HepG2 (cell line): ENCODE data around the gene FXN.

Source experiments
- BRCA1 ChIP-seq: sonication (generic); formaldehyde crosslinking; IDR thresholded peaks from 2 replicates; pipeline ENCODE4 v1.4.0; 2020; ENCODE audit warnings: missing genetic modification reagents
- CHD2 ChIP-seq: IDR thresholded peaks from 2 replicates; pipeline ENCODE4 v1.6.1; 2011; ENCODE audit warnings: low read depth, low read length, improper control_type of control experiment
- CREM ChIP-seq, 2 experiments: sonication (generic) in 1 of 2; formaldehyde crosslinking in 1 of 2; IDR thresholded peaks; 2 replicates each; pipeline versions ENCODE4 v1.4.0 to v1.6.1; 2016 to 2020; ENCODE audit warnings: antibody characterized with exemption in 1 of 2, mild to moderate bottlenecking in 1 of 2, missing genetic modification reagents in 1 of 2
- EHMT2 ChIP-seq: fragments of 200-600 bp; sonication (generic); IDR thresholded peaks from 2 replicates; pipeline ENCODE4 v1.7.0; 2017; ENCODE audit warnings: antibody characterized with exemption, low read depth, low read length, borderline replicate concordance
- EZH2 ChIP-seq: conservative IDR thresholded peaks from 2 replicates; pipeline ENCODE4 v1.6.1; 2012; ENCODE audit warnings: mild to moderate bottlenecking, low read depth, low read length, moderate library complexity
- KDM1A ChIP-seq: IDR thresholded peaks from 2 replicates; pipeline ENCODE4 v1.6.1; 2016; ENCODE audit warnings: missing compliant biosample characterization
- POLR2A ChIP-seq, 2 experiments: IDR thresholded peaks; 2 replicates each; pipeline ENCODE4 v1.6.1; 2011; ENCODE audit warnings: low read depth in 2 of 2, low read length in 2 of 2, mild to moderate bottlenecking in 1 of 2, moderate library complexity in 1 of 2; ENCODE audit not compliant: insufficient read depth in 1 of 2
- RAD21 ChIP-seq: fragments of 450-650 bp; formaldehyde crosslinking; IDR thresholded peaks from 2 replicates; pipeline ENCODE4 v1.5.0; 2020; ENCODE audit warnings: mild to moderate bottlenecking
- RBM22 ChIP-seq: fragments of 200-400 bp; formaldehyde crosslinking; optimal IDR thresholded peaks from 2 replicates; pipeline ENCODE3; 2017; ENCODE audit warnings: mild to moderate bottlenecking, low read length, moderate library complexity
- SMARCC2 ChIP-seq: fragments of 450-650 bp; IDR thresholded peaks from 2 replicates; pipeline ENCODE4 v1.6.1; 2017; ENCODE audit warnings: antibody characterized with exemption, mild to moderate bottlenecking
- TCF7 ChIP-seq: sonication (generic); IDR thresholded peaks from 2 replicates; pipeline ENCODE4 v1.6.1; 2016; ENCODE audit warnings: antibody characterized with exemption, low read depth
- THAP7 ChIP-seq: sonication (generic); formaldehyde crosslinking; IDR thresholded peaks from 2 replicates; pipeline ENCODE4 v1.8.1; 2023; ENCODE audit warnings: mild to moderate bottlenecking, missing genetic modification reagents
- TF ChIP-seq, protein P1 (sequence below): sonication (generic); formaldehyde crosslinking; IDR thresholded peaks from 2 replicates; pipeline ENCODE4 v1.5.0; 2020; ENCODE audit warnings: mild to moderate bottlenecking, missing genetic modification reagents, moderate library complexity
- TF ChIP-seq, protein P2 (sequence below): sonication (generic); formaldehyde crosslinking; IDR thresholded peaks from 2 replicates; pipeline ENCODE4; 2020; ENCODE audit warnings: missing genetic modification reagents, mild to moderate bottlenecking, borderline replicate concordance

DNA sequence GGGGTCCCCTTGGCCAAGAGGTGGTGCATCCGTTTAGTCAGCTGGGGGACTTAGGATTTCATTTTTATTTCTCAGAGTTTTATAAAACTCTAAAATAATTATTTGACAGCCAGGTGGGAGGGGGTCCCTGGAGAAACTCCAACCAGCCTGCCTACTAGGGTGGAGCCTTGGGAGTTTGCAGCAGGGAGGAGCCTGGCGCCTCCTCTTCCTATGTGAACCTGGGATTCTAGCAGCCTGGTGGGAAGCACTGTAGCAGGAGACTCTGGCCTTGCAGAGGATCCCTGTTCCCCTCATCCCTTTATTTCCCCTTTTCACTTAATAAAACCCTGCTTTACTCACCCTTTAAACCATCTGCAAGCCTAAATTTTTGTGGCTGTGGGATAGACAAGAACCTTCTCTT, 50.8 kb downstream of the FXN start:
- TF ChIP-seq RAD21 (CRISPR knock-in tag): no peak
- TF ChIP-seq, protein P1, sequence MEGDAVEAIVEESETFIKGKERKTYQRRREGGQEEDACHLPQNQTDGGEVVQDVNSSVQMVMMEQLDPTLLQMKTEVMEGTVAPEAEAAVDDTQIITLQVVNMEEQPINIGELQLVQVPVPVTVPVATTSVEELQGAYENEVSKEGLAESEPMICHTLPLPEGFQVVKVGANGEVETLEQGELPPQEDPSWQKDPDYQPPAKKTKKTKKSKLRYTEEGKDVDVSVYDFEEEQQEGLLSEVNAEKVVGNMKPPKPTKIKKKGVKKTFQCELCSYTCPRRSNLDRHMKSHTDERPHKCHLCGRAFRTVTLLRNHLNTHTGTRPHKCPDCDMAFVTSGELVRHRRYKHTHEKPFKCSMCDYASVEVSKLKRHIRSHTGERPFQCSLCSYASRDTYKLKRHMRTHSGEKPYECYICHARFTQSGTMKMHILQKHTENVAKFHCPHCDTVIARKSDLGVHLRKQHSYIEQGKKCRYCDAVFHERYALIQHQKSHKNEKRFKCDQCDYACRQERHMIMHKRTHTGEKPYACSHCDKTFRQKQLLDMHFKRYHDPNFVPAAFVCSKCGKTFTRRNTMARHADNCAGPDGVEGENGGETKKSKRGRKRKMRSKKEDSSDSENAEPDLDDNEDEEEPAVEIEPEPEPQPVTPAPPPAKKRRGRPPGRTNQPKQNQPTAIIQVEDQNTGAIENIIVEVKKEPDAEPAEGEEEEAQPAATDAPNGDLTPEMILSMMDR (CRISPR knock-in tag): no peak
- no peak for TF ChIP-seq CHD2
- TF ChIP-seq TCF7: no peak
- no peak for TF ChIP-seq BRCA1
- TF ChIP-seq, protein P2, sequence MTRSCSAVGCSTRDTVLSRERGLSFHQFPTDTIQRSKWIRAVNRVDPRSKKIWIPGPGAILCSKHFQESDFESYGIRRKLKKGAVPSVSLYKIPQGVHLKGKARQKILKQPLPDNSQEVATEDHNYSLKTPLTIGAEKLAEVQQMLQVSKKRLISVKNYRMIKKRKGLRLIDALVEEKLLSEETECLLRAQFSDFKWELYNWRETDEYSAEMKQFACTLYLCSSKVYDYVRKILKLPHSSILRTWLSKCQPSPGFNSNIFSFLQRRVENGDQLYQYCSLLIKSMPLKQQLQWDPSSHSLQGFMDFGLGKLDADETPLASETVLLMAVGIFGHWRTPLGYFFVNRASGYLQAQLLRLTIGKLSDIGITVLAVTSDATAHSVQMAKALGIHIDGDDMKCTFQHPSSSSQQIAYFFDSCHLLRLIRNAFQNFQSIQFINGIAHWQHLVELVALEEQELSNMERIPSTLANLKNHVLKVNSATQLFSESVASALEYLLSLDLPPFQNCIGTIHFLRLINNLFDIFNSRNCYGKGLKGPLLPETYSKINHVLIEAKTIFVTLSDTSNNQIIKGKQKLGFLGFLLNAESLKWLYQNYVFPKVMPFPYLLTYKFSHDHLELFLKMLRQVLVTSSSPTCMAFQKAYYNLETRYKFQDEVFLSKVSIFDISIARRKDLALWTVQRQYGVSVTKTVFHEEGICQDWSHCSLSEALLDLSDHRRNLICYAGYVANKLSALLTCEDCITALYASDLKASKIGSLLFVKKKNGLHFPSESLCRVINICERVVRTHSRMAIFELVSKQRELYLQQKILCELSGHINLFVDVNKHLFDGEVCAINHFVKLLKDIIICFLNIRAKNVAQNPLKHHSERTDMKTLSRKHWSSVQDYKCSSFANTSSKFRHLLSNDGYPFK: no peak
- TF ChIP-seq SMARCC2: no peak
- TF ChIP-seq EHMT2: no peak
- TF ChIP-seq POLR2A (IDR thresholded peaks at IDR 0.05; ENCODE audit: insufficient read depth in 1 of 2, low read depth in 2 of 2, low read length in 2 of 2): no peak
- TF ChIP-seq THAP7 (CRISPR knock-in tag): no peak
- TF ChIP-seq RBM22: no peak
- no peak for TF ChIP-seq EZH2
- no peak for TF ChIP-seq CREM (IDR thresholded peaks at IDR 0.05)
- TF ChIP-seq CREM (CRISPR knock-in tag; IDR thresholded peaks at IDR 0.05): no peak
- TF ChIP-seq KDM1A (CRISPR knock-in tag): no peak
